Left ventricle myocardium superior (tissue), 1 donor: ENCODE measurements around the gene KCNQ1OT1. TPM values are rescaled to one million over a fixed set of nuclear protein-coding genes. Genes with fewer than 3 reads are reported as not detected.

Experiments used
- ATAC-seq: fragments of 200-7000 bp; cut with Tn5 transposase; one replicate; pipeline ENCODE4 v1.9.1; 2020; ENCODE audit warnings: mild to moderate bottlenecking, moderate library complexity
- DNase-seq: peaks from one replicate; pipeline ENCODE4 v3.0.0-alpha.2; 2020
- intact Hi-C: fragments of 100-400 bp; cut with micrococcal nuclease; formaldehyde crosslinking; loops from one replicate; pipeline ENCODE4 v1.11.0; 2022
- total RNA-seq: library from RNA; stranded (reverse); fragmentation: NEBNext Ultra II Directional; extraction: Animal tissue kit (Norgen Biotek cat#: 25700); gene quantifications from one replicate; pipeline ENCODE4 v1.2.1, GENCODE V29; 2021
- donor health status: DM: no; HTN: yes; CAD: no; lungs with severe emphysema.

The KCNQ1OT1 gene
- total RNA-seq, 1 donor from 2014 or later: 0.35 TPM

DNA sequence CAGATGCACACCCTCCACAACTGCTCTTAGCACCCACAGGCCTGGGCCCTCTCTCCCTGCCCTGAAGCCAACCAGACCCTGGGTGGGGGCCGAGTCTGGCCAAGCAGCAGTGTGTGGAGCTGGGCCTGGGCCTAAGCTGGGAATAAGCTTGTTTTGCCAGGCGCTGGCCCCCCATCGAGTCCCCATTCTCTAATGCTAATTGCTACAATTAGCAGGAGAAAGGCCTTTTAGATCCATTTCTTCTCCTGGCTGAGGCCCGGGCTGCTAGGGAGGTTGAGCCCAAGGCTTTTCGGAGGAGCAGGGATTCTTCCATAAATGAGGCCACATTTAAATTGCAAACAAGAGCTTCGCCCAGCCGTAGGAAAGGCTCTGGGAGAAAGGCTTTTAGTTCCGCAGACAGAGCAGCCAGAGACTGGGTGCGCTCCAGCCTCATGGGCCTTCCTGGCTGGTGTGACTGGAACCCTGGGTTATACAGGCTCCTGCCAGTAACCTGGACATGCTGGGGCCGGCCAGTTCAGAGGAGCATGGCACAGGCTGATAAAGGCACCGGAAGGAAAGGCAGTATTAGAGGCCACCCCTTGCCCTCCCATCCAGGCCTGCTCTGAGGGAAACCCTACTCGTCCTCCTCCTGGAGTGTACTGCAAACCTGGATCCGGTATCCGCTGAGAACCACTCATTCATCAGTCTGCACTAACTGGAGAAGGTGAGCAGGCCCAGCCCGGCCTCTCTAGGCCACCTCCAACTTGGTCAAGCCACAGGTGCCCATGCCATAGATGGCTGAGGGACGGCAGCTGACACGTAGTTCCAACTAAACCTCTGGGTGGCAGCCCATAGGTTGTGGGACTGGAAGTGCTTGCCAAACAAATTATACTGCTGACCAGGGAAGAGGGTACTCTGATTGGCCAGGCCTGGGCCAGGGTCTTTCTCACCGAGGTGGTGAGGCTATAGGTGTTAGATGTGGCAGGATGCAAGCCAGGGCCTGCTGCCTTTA lies 6.2 kb downstream of the KCNQ1OT1 start:
- no peak for ATAC-seq
- intact Hi-C loops: no loop called here
- DNase-seq: no peak

GRCh38 chr11:2691991-2692875 lies 7.6 kb downstream of the KCNQ1OT1 start:
- DNase-seq (no peak), ATAC-seq (no peak)
- intact Hi-C loops: no loop called here

DNA sequence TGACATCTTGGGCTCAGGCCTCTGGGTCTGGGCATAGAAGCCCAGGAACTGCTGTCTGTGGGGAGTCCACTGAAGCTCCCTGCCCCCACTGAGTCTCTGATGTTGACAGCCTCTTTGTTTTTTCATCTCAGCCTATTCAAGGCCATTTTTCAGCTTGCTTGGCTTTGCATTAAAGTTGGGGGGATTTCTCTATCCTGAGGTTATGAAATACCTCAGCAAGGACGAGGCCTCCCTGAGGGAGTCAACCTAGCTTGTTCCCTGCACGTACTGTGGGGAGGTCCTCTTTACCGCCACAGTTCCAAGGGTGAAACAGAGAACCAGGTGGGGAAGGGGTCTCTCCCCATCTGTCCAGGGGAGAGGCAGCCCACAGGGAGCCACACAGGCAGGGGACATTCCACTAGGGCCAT lies 8.4 kb downstream of the KCNQ1OT1 start:
- DNase-seq (no peak), ATAC-seq (no peak)
- intact Hi-C loops: no loop called here

- ATAC-seq (no peak), DNase-seq (no peak)
- intact Hi-C loops: no loop called here
These were observed 9.0 kb downstream of the KCNQ1OT1 start for GRCh38 chr11:2690596-2691354.

DNA sequence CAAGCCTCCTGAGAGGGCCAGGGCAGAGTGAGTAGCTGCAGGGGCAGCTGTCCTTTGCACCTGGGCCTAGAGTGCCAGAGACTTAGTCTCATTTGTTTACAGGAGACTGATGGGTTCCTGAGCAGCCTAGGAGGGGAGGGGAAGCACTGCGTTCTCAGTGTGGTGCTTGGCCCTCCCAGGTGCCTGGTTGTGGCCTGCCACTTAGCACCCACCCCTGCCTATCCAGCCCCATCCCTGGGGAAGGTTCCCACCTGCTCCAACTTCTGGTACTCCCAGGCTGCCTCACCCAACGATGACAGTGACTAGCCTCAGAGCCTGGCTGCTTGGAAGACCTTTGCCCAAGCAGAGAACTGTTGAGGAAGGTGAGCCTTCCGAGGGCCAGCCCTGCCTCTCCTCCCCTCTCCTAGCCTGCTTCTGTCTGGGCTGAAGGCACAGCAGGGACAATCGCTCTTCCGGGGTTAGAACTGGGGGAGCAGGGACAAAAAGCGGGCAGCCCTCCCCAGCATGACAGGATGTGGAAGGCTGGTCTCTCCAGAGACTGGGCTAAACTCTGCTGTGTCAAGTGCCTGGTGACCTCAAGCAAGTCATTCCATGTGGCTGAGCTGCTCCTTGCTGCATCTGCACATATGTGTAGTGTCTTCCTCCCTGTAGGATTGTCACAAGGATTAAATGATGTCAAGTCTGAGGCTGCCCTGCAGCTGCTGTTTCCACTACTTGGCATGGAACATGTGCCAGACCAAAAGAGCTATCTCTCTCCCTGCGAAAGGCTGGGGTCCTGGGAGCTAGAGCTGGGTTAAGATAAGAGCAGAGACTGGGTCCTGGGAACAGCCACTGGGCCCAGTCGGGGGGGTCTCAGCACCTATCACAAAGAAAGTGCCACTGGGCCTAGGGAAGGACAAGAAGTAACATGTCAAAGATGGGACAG lies 9.9 kb downstream of the KCNQ1OT1 start:
- intact Hi-C loops: no loop called here
- DNase-seq: no peak
- ATAC-seq: no peak

- intact Hi-C loops: no loop called here
- DNase-seq (no peak), ATAC-seq (no peak)
These were observed 11.2 kb downstream of the KCNQ1OT1 start for GRCh38 chr11:2688381-2689231.

GRCh38 chr11:2687782-2688191 lies 12.0 kb downstream of the KCNQ1OT1 start:
- ATAC-seq: peak; percentile 24
- DNase-seq: no peak
- intact Hi-C loops: no loop called here

GRCh38 chr11:2687223-2687530 lies 12.6 kb downstream of the KCNQ1OT1 start:
- intact Hi-C loops: no loop called here
- ATAC-seq: no peak
- DNase-seq: no peak

GRCh38 chr11:2686360-2687222 lies 13.2 kb downstream of the KCNQ1OT1 start:
- DNase-seq (no peak), ATAC-seq (no peak)
- intact Hi-C loops: no loop called here

DNA sequence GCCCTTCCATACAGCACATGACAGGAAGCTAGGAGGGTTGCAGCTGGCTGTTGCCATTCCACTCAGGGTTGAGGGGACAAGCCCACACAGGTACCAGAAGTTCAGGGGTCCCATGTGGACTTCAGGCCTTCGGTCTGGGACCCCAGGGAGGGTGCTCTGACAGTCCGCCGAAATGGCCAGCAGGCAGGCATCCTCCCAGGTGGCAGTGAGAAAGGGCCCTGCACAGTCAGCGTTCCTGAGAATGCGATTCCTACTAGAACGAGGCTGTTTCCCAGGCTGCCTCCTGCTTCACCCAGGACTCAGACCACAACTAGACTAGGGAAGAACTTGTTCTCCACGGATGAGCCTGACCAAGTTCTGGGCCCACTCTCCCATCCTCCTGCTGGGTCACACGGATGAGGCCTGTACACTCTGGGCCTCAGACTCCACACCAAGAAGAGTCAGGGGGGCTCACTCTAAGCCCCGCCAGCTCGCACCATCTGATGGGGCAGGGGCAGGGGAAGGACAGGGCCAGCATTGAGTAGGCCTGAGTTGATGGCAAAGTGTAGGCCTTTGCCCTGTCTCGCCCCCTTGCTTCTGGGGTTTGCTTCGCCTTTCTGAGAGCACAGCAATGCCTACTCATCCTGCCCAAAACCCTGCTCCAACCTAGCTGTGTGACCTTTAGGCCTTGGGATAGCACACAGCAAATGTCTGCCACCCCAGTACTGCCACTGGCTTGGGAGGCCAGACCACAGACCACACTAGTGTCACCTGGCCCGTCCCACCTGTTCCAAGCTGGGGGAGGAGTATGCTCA lies 14.0 kb downstream of the KCNQ1OT1 start:
- intact Hi-C loops: no loop called here
- DNase-seq: no peak
- no peak for ATAC-seq

DNA sequence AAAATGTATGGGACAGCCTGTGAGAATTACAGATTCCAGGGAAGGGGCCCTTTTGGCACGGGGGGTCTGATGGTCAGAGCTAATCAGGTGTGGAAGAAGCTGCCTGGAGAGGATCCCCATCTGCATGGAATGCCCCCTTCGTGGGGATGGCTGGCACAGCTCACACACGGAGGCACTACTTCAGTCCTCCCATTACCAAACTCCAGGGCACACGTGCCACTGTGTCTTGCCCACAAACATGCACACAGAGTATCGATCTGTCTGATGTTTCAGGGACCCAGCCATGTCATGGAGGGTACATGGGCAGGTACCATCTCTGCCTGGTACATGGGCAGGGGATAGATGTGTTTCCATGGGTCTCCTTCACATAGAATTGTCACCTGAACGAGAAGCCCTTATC lies 14.7 kb downstream of the KCNQ1OT1 start:
- ATAC-seq (no peak), DNase-seq (no peak)
- intact Hi-C loops: no loop called here

GRCh38 chr11:2684581-2684980 lies 15.2 kb downstream of the KCNQ1OT1 start:
- no peak for ATAC-seq
- DNase-seq: no peak
- intact Hi-C loops: no loop called here

GRCh38 chr11:2683806-2684205 lies 16.0 kb downstream of the KCNQ1OT1 start:
- intact Hi-C loops: no loop called here
- DNase-seq (no peak), ATAC-seq (no peak)

DNA sequence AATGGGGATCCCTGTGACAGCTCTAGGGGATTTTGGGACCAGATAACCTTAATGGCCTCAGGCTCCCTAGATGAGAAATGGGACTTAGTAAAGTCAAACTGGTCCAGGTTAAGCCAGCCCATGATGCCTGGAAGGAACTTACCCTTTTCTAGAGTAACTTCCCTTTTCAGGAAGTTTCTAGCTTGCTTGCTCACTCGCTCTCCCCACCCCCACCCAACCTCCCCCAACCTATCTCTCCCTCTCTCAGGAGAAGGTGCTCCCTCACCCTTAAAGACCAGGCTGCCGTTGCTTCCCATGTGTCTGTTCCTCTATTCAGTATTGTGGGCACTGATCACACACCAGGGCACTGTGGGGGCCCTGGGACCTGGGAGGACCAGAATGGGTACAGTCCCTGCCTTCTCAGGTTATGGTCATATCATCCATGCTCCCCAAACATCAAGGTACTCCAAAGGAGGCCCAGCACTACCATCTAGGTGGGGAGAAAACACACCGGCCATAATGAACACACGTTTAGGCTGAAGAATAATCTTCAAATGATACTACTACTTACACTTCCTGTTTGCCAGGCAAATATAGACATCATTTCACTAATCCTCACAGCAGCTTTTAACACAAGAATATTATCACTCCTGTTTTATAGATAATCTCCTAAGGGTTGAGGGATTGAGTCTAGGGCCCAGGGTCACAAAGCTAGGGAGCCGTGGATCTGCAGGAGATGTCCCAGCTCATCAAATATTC lies 18.2 kb downstream of the KCNQ1OT1 start:
- intact Hi-C loops: no loop called here
- no peak for ATAC-seq
- no peak for DNase-seq

DNA sequence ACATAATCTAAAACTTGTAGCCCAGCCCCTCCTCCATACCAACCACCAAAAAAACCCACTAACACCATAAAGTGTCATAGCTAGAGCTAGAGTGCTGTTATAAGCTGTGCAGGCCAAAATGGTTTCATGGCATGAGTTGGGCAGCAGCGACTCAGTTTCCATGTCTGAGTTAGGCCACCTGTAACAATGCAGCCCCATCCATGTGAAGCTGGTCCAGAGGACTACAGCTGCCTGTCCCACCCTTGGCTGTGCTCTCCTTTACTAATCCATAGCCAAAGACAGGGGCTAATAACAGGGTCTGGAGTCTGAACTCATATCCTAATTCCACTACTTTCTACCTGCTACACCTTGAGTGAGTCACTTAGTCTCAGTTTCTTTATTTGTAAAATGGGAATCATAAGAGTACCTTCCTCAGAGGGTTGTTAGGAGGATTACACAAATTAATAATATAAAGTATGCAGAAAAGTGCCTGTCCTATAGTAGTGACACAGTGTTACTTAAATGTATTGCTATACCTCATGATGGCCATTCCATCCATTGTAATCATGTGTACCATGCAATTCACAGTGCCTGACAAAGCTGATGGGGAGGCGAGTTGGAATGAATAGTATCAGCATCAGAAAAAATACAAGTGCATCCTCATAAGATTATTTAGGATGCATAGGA lies 20.6 kb downstream of the KCNQ1OT1 start:
- ATAC-seq (no peak), DNase-seq (no peak)
- intact Hi-C loops: no loop called here
